Adrenal gland (tissue), 12 donors: ENCODE data around the gene NIM1K. TPM values are rescaled to one million over a fixed set of nuclear protein-coding genes. Genes with fewer than 3 reads are reported as not detected.
"Not testable (repeated sequence)": the region's sequence is repeated elsewhere in the genome, so short reads cannot be mapped to it uniquely, and the experiment has no call there.

Experiments used
- DNase-seq, 7 donors: peaks; one replicate each; pipeline ENCODE4 v3.0.0-alpha.2; 2019 to 2020
- H3K27ac ChIP-seq, 5 donors: fragments of 200-600 bp; sonication (generic) in 4 of 5; 1 replicate in 3 of 5; 2 replicates in 2 of 5; pipeline versions ENCODE4 v1.5.1 to v1.8.0; 2016 to 2020; ENCODE audit warnings: mild to moderate bottlenecking in 1 of 5
- H3K27me3 ChIP-seq: fragments of 200-600 bp; 2 replicates; pipeline ENCODE4 v1.8.0; 2021
- H3K36me3 ChIP-seq, 2 donors: fragments of 200-600 bp; replicated peaks in 1 of 2; 1 replicate in 1 of 2; 2 replicates in 1 of 2; pipeline versions ENCODE4 v1.5.1 to v1.8.0; 2018 to 2022
- H3K4me1 ChIP-seq, 2 donors: fragments of 200-600 bp; replicated peaks in 1 of 2; 1 replicate in 1 of 2; 2 replicates in 1 of 2; pipeline versions ENCODE4 v1.5.1 to v1.8.0; 2018 to 2021
- H3K4me3 ChIP-seq, 4 donors: fragments of 200-600 bp; sonication (generic) in 3 of 4; one replicate each; pipeline ENCODE4 v1.5.1; 2016 to 2018
- H3K9me3 ChIP-seq, 3 donors: fragments of 200-600 bp; sonication (generic) in 1 of 3; replicated peaks in 1 of 3; 1 replicate in 2 of 3; 2 replicates in 1 of 3; pipeline versions ENCODE4 v1.5.1 to v1.8.0; 2016 to 2021
- CTCF ChIP-seq, 6 experiments: fragments of 450-650 bp in 4 of 6; fragments of 200-600 bp in 2 of 6; sonication (generic) in 1 of 6; IDR thresholded peaks; 1 replicate in 5 of 6; 2 replicates in 1 of 6; pipeline versions ENCODE4 v1.5.1 to v1.8.0; 2016 to 2021; ENCODE audit warnings: antibody characterized with exemption in 6 of 6, mild to moderate bottlenecking in 2 of 6, moderate library complexity in 1 of 6
- POLR2A ChIP-seq, 2 donors: fragments of 450-650 bp; IDR thresholded peaks; one replicate each; pipeline ENCODE4 v1.6.1; 2017; ENCODE audit warnings: antibody characterized with exemption in 2 of 2, mild to moderate bottlenecking in 2 of 2, moderate library complexity in 1 of 2
- WGBS, 4 donors: extraction: QIAGEN DNeasy Blood & Tissue Kit in 2 of 4; methylation state at CpG; one replicate each; pipeline versions ENCODE4 v1.1.5 to v1.1.7; 2013 to 2017; 5-methylcytosine and 5-hydroxymethylcytosine counted together
- intact Hi-C, 2 donors: fragments of 100-400 bp; cut with DNase I; formaldehyde crosslinking; loops; one replicate each; pipeline versions ENCODE4 v1.14.1 to v1.15.0; 2022 to 2023
- polyA plus RNA-seq, 3 donors: library from polyadenylated mRNA; stranded (reverse); fragments of 200-250 nt in 2 of 3; fragments of 350-450 nt in 1 of 3; fragmentation: Illumina TruSeq in 1 of 3; extraction: RNeasy Lipid Tissue Mini Kit (QIAGEN cat#74804) in 1 of 3; gene quantifications; one replicate each; pipeline ENCODE4 v1.2.3, GENCODE V29; 2013 to 2014
- total RNA-seq, 9 donors: library from RNA; depleted of rRNA in 4 of 9; stranded (reverse); fragments of >200 nt in 4 of 9; fragments of 120-200 nt in 1 of 9; fragmentation: NEBNext Ultra II Directional in 1 of 9; extraction: Animal tissue kit (Norgen Biotek cat#: 25700) in 1 of 9; gene quantifications; one replicate each; pipeline versions ENCODE4 v1.1.0 to v1.2.4, GENCODE V29; 2013 to 2023
- donor health status: healthy with polysubstance abuse.
- donor health status: Bipolar disorder and iron deficiency.
- donor health status: DM: yes; HTN: yes; CAD: no.
- donor health status: DM: no; HTN: no; CAD: no.
- donor health status: DM: no; HTN: no; CAD: no.
- donor health status: DM: yes; HTN: yes; CAD: no.

Gene NIM1K
- total and polyA plus RNA-seq, 12 donors: 0.18 to 3.9 (median 1.1) TPM

- WGBS, 4 donors: 16 to 31% (median 25%) methylated on average over 1 of the region's 1 CpG
- Histone ChIP-seq H3K4me1 (peaks cover 0 to 50% of the 10 kb centered on the region in 2 donors), H3K4me3 (no peak overlapping the region), H3K27me3 (no peaks in the 10 kb centered on the region), H3K36me3 (no peaks in the 10 kb centered on the region), H3K9me3 (no peaks in the 10 kb centered on the region), H3K27ac (no peak overlapping the region)
- TF ChIP-seq CTCF (IDR thresholded peaks at IDR 0.05) (no peak), POLR2A (IDR thresholded peaks at IDR 0.05) (no peak)
- intact Hi-C loops: loop anchor here in 1 of 2 donors (10.0 kb wide), 1 partner anchor 190 kb away; no protein-coding TSS in a partner anchor
- no peak for DNase-seq
Observed at GRCh38 chr5:43304525-43304924, 112.5 kb downstream of the NIM1K start.

- Histone ChIP-seq H3K27ac (no peak overlapping the region), H3K36me3 (no peaks in the 10 kb centered on the region), H3K4me1 (peaks cover 0 to 65% of the 10 kb centered on the region in 2 donors), H3K9me3 (no peaks in the 10 kb centered on the region), H3K27me3 (no peaks in the 10 kb centered on the region), H3K4me3 (no peak overlapping the region)
- intact Hi-C loops: loop anchor here in 1 of 2 donors (10.0 kb wide), 1 partner anchor 191 kb away; no protein-coding TSS in a partner anchor
- 65 to 81% (median 80%) methylated on average over 1 of the region's 1 CpG for WGBS, 4 donors
- TF ChIP-seq POLR2A (IDR thresholded peaks at IDR 0.05) (no peak), CTCF (IDR thresholded peaks at IDR 0.05) (peak; percentile 44 to 76 (median 58))
- peak in 1 of 7 donors; percentile 33 for DNase-seq
Observed at GRCh38 chr5:43305948-43306565, 114.0 kb downstream of the NIM1K start.

- not testable (repeated sequence) for H3K9me3 ChIP-seq, DNase-seq, H3K4me3 ChIP-seq, H3K36me3 ChIP-seq, H3K27me3 ChIP-seq, H3K27ac ChIP-seq
- peaks cover under 1 to 73% of the 10 kb centered on the region in 2 donors for H3K4me1 ChIP-seq
- 85 to 89% (median 88%) methylated on average over 5 of the region's 5 CpGs for WGBS, 4 donors
- intact Hi-C loops: loop anchor here in 1 of 2 donors (10.0 kb wide), 1 partner anchor 192 kb away; no protein-coding TSS in a partner anchor
Observed at GRCh38 chr5:43306954-43307353, 114.9 kb downstream of the NIM1K start.

GRCh38 chr5:43309122-43309521 lies 117.1 kb downstream of the NIM1K start:
- Histone ChIP-seq H3K27ac (no peak overlapping the region), H3K36me3 (no peaks in the 10 kb centered on the region), H3K9me3 (no peaks in the 10 kb centered on the region), H3K27me3 (no peaks in the 10 kb centered on the region), H3K4me1 (peaks cover 7 to 70% of the 10 kb centered on the region in 2 donors), H3K4me3 (no peak overlapping the region)
- intact Hi-C loops: loop anchor here in 1 of 2 donors (10.0 kb wide), 1 partner anchor 194 kb away; no protein-coding TSS in a partner anchor
- TF ChIP-seq POLR2A (IDR thresholded peaks at IDR 0.05): no peak
- TF ChIP-seq CTCF (IDR thresholded peaks at IDR 0.05): no peak
- WGBS, 4 donors: 83 to 99% (median 84%) methylated on average over 3 of the region's 3 CpGs
- DNase-seq: no peak

- Histone ChIP-seq H3K4me1 (peaks cover 7 to 64% of the 10 kb centered on the region in 2 donors), H3K9me3 (no peaks in the 10 kb centered on the region)
Observed at GRCh38 chr5:43309637-43310036, 117.6 kb downstream of the NIM1K start.

More at GRCh38 chr5:43309637-43310036, 117.6 kb downstream of the NIM1K start:
- TF ChIP-seq CTCF (IDR thresholded peaks at IDR 0.05) (no peak), POLR2A (IDR thresholded peaks at IDR 0.05) (no peak)
- no peak for DNase-seq
- H3K36me3 ChIP-seq: no peaks in the 10 kb centered on the region
- H3K27ac ChIP-seq: no peak overlapping the region
- no peak overlapping the region for H3K4me3 ChIP-seq
- no peaks in the 10 kb centered on the region for H3K27me3 ChIP-seq
- intact Hi-C loops: loop anchor here in 1 of 2 donors (10.0 kb wide), 2 partner anchors 175 to 195 kb away; partner anchors contain the start of gene TMEM267
